ENCODE results near the gene GARS1.
A peak's percentile ranks its signal among the peaks of the same experiment; 100 is the strongest.

GARS1 gene

DNA sequence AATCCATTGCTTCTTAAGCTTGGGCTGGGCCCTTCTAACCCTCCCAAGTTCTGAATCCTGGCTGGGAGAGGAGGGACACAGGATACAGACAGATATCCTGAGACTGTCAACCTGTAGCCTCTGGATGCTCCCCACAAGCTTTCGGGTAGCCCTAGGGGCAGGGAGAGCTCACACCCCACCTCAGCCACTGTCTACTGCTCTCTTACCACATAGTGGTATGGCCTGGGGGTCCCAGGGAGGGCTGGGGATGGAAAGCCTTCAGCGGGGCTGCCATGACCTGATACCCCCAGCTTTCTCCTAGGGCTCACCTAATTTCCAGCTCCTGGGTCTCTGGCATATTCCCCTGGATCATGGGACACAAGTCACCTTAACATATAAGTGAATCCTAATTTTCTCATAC, 62.5 kb downstream of the GARS1 start:
- DNase-seq = no peak

GRCh38 chr7:30658479-30659074, 63.9 kb downstream of the GARS1 start:
- no peak for DNase-seq

- no peak for DNase-seq
These were observed 64.6 kb downstream of the GARS1 start for GRCh38 chr7:30659312-30659711.

GRCh38 chr7:30660331-30661255, 65.9 kb downstream of the GARS1 start:
- no peak for DNase-seq

- DNase-seq = no peak
These were observed 67.2 kb downstream of the GARS1 start for GRCh38 chr7:30661926-30662325.

DNA sequence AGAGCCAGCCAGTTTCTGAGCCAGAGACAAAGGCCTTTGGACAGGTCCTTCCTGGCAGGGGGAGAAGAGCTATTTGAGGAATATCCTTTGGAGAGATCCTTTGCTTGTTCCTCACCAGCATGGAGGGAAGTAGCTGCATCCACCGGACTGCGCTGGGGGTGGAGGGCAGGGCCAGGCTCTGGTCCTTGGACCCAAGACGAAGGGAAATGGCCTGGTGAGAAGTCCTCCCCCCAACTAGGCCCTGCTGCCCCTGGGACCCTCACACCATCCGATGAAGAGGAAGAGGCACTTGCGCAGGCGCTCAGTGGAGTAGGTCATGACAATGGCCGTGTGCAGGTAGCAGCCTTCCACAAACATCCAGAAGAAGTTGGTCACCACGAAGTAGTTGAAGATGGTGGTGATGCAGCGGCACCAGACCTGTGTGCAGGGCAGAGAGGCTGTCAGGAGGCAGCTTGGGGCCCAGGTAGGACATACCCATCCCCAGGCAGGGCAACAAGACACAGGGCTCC, 67.8 kb downstream of the GARS1 start:
- DNase-seq = no peak

GRCh38 chr7:30663414-30663813, 68.7 kb downstream of the GARS1 start:
- DNase-seq = no peak

DNA sequence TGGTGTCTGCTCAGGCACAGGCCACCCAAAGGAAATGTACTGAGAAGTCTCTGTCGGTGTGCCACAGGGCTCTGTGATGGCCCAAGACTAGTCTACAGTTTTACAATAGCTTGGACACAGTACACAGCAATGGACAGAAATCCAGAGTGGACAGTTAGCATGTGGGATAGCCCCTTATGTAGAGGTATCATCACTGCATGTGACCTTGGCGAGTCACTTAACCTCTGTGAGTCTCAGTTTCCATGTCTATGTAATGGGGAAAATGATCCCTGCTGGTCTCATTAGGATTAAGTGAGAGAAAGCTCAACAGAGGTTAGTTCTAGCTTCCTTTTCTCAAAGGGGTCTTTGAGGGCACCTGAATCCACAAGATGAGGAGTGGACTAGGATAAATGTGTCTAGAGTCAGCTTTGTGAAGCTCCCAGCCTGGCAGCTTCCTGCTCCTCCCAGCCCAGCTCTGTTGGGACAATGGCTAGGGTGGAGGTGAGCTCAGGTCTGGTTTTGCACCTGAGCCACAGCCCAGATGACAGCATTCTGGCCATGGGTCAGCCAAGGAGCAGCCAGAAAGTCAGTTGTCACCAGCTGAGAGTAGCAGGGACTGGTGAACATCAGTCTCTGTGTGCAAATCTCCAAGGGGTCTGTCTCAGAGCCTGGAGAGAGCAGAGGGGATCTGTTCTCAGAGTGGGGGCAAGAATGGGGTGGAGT, 69.7 kb downstream of the GARS1 start:
- DNase-seq = no peak

DNA sequence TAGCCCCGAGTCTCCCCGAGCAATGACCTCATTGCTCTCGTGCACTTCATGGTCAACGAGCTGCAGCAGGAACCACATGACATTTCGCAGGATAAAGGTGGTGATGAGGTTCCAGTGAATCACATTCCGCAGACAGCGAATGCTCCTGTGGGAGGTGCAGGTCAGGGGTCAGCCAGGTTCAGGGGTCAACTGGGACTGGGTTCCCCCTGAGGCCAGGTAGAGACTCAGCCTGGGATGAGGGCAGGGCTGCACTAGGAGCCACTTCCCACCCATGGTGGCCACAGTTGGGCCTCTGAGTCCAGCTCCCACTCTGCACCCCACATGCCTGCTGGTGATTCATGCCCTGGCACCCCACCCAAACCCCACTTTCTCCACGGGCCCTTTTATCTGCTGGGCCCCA, 70.4 kb downstream of the GARS1 start:
- DNase-seq = no peak

- no peak for DNase-seq
These were observed 70.8 kb downstream of the GARS1 start for GRCh38 chr7:30665449-30665848.

DNA sequence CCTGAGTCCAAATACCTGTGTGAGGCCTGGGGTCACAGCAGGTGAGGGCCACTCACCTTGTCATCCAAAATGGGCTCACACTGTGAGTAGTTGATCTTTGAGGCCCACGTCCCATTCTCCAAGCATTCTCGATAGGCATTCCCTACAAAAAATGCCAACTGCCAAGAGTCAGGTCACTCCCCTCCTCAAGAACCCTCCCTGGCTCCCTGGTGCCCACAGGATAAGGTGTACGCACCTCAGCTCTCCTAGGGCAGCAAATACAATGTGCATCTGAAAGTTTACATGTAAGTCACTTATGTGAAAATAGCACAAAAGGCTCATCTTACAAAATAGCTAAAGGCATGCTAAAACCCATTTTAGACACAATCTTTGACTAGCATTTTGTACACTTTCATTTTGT, 72.5 kb downstream of the GARS1 start:
- DNase-seq = no peak

DNA sequence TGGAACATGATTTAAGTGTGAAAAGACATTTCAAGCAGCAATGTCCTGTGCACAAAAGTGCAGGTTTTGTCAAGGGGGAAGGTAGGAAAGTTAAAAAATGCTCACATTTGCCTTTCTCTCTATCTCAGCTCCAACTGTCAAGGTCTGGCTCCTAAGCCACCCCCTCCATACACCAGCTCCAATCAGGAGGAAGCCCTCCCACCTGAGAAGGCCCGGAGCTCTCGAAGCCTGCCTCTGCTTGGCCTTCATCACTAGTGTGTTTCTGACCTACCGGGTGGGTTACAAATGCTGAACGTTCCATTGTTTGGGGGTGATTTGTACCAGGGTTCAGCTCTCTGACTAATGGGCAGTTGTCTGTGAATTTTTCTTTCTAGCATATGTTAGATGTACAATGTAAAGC, 73.4 kb downstream of the GARS1 start:
- no peak for DNase-seq

DNA sequence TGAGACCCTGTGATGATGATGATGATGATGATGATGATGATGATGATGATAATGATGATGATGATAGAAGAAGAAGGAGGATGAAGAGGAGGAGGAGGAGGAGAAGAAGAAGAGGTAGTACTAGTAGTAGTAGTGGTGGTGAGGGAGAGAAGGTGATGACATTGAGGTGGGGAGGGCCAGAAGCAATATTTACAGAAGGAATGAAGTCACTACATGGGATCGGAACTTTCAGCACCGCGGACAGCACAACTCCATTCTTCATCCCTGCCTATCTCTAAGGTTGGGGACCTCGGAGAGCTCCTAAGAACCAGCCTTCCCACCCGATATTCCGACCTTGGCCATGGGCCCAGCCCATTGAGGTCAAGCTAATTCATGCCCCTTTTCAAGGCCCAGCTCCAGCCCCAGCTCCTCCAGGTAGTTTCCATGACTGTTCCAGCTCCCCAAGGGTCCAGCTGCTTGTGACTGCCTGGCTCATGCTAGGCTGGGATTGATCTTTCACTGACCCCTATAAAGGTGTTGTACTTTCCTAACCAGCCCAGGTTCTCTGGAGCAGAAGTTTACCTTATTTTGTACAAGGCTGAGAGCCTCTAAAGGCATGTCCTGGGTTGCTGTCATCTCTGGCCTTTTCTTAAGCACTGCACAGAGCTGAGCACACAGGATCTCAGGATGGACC, 77.3 kb downstream of the GARS1 start:
- DNase-seq = no peak

- no peak for DNase-seq
These were observed 79.7 kb downstream of the GARS1 start for GRCh38 chr7:30674420-30674819.

DNA sequence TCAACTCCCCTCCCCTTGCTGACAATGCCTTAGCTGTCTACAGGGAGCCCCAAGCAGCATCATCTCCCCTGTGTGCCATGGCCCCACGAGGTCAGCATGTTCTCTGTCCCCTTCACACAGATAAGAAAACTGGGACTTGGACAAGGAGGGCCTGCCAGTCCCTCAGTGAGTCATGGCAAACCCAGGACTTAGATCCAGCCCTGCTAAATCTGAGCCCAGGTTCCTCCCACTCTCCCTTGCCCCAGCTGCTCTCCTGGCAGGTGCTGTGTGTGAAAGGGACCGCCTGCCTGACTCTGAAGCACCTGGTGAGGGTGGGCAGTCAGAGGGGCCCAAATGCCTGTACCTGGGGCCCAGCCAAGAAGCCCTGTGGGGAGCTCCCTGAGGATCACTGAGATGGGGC, 80.2 kb downstream of the GARS1 start:
- no peak for DNase-seq

DNA sequence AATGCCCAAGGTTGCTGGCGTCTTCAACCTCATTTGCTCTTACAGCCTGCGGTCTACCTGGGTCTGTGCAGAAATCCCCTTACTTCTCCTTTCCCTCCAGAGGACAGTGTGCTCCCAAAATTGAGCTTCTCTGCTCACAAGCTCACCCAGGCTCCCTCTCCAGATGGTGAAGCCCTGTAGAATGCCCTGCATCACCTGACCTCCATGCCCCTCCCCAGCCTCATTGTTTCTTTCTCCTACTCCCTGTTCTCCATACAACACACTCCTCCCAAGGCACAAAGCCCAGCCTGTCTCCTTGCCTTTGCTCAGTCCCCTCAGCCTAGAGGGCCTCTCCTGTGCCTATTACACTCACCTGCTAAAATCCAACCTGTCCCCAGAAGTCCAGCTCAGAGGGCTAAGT, 84.1 kb downstream of the GARS1 start:
- DNase-seq = no peak

GRCh38 chr7:30679664-30680063, 85.0 kb downstream of the GARS1 start:
- DNase-seq = no peak

GRCh38 chr7:30681331-30681797, 86.7 kb downstream of the GARS1 start:
- DNase-seq = peak; percentile 60

DNA sequence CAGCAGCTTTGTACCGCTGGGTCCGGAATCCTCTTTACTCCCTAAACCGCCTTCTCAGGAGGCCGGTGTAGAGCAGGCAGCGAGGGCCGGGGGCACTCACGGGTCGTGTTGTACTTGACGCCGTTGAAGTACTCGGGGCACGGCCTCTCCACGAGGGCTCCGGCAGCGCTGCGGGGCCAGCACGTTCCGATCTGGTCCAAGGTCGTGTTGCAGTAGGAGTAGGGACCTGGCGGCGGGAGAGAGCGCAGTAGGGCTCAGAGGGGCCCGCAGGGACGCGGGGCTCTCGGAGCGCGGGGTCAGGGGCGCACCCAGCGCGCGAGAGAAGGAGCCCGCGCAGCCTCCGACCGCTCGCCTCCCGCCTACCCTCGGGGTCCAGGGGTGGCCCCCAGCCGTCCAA, 87.1 kb downstream of the GARS1 start:
- peak; percentile 71 for DNase-seq

DNA sequence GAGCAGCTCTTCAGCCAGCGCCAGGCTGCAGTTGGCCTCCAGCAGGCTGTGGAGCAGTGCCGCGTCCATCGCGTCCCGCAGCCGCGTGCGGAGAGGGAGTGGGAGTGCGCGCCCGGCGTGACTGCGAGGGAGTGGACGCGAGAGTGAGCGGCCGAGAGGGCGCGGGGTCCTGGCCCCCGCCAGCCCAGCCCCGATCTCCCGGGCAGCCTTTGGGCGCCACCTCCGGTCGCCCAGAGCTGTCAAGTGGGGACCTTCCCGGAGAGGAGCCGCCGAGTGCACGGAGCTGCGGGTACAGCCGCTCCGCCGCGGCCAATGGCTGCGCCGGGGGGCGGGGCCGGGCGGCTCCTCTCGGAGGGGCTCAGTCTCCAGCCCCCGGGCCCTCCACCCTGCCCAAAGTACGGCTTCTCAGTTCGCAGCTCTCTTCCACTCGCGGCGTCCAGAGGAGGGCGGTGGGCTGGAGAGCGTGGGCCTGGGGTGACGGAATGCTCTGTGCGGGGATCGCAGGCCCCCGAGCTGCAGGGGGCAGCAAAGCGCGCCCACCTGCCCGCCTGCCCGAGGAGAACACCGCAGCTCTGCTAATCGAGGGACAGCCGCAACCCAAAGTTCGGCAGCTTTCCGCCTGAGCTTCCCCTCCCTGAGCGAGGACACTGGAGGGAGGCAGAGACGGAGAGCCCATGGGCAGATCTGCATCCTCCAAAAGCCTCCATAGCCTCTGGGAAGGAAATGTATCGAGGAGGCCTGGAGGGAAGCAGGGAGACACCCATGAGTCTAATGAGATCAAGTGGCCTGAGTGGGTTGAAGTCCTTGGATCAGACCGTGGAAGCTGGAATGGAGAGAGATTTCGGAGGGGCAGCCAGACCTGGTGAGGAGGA, 87.8 kb downstream of the GARS1 start, which contains the start of gene CRHR2:
Gene CRHR2, minus strand, starts transcription at position 245 of the 872 bp plus-strand sequence. Its CDS starts 176 bp downstream, at position 69.
- DNase-seq = peak; percentile 75

DNA sequence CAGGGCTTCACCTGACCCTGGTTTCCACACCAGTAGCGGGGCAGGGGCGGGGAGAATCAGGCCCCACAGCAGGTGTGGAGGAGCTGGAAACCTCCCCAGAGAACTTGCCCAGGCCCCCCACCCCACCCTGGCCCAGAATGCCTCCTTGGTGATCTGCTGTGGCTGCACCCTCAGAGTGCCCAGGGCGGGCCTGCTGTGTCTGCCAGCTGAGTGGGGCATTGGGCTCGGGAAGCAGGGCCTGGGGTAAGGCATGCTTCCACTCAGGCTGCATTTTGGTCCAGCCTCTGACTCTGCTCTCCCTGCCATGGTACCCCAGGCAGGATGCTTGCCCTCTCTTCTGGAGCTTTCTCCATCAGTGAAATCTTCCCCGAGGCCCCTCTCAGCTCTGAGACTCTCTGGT, 88.6 kb downstream of the GARS1 start:
- DNase-seq = no peak
